ENCODE results near the gene MYCBP2.

MYCBP2 gene, protein sequence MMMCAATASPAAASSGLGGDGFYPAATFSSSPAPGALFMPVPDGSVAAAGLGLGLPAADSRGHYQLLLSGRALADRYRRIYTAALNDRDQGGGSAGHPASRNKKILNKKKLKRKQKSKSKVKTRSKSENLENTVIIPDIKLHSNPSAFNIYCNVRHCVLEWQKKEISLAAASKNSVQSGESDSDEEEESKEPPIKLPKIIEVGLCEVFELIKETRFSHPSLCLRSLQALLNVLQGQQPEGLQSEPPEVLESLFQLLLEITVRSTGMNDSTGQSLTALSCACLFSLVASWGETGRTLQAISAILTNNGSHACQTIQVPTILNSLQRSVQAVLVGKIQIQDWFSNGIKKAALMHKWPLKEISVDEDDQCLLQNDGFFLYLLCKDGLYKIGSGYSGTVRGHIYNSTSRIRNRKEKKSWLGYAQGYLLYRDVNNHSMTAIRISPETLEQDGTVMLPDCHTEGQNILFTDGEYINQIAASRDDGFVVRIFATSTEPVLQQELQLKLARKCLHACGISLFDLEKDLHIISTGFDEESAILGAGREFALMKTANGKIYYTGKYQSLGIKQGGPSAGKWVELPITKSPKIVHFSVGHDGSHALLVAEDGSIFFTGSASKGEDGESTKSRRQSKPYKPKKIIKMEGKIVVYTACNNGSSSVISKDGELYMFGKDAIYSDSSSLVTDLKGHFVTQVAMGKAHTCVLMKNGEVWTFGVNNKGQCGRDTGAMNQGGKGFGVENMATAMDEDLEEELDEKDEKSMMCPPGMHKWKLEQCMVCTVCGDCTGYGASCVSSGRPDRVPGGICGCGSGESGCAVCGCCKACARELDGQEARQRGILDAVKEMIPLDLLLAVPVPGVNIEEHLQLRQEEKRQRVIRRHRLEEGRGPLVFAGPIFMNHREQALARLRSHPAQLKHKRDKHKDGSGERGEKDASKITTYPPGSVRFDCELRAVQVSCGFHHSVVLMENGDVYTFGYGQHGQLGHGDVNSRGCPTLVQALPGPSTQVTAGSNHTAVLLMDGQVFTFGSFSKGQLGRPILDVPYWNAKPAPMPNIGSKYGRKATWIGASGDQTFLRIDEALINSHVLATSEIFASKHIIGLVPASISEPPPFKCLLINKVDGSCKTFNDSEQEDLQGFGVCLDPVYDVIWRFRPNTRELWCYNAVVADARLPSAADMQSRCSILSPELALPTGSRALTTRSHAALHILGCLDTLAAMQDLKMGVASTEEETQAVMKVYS (N-terminal part only)

DNA sequence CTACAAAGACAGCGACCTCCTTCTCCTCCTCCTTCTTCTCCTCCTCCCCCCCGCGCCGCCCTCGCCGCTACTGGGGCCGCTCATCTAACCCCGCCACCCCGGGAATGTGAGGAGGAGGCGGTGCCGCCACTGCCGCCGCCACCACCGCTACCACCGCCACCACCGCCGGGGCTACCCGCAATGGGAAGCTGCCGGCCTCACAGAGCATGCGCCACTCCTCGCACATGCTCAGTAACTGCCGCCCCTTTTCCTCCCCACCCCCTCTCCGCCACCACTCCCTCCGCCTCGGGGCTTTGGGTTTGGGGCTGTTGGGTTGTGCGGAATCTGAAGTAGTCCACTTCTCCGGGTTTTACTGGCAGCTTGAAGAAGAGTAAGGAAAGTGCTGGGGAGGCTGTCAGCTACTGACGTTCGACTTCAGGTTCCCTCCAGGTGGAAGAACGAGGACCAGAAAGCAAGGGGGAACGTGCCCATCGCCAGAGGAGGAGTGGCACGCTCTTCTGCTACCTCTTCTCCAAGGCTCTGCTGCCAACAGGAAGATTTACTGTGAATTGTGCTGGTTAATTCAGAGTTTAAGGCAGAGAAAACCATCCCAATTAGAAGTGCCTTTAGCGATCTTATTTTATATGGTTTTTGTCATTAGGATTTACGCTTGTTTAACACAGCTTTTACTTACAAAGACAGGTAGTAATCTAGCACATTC, at the start of gene MYCBP2:
Gene MYCBP2, minus strand, starts transcription at position 190 of the 700 bp plus-strand sequence. CDS start 319 bp downstream, outside the sequence.
- Histone ChIP-seq H3K4me2 (ENCODE audit: low read depth, low read length) (peak within 1 kb of the TSS; percentile 96), H3K9me3 (replicated peaks; ENCODE audit: insufficient read depth, low read length) (no peaks in the 10 kb centered on the region), H4K20me1 (ENCODE audit: insufficient read depth, low read length) (0 out of 2 replicates have a peak, but pooled peaks cover 11% of the 10 kb centered on the region), H3K27ac (ENCODE audit: low read length) (peak within 1 kb of the TSS; percentile 99), H3K9me2 (replicated peaks; ENCODE audit: insufficient read depth, low read length) (no peaks in the 10 kb centered on the region), H3K4me3 (ENCODE audit: low read length) (peak within 1 kb of the TSS; percentile 91), H3K79me2 (ENCODE audit: low read length) (peaks cover 49% of the 10 kb centered on the region), H3F3A (ENCODE audit: insufficient read depth, low read length) (peaks cover 47% of the 10 kb centered on the region), H3K4me1 (ENCODE audit: low read length) (peaks cover 42% of the 10 kb centered on the region), H3K27me3 (replicated peaks; ENCODE audit: insufficient read depth, low read length) (no peaks in the 10 kb centered on the region), H2AFZ (ENCODE audit: low read length) (peak within 1 kb of the TSS; percentile 65), H3K9ac (ENCODE audit: low read length) (peak within 1 kb of the TSS; percentile 85), H3K36me3 (replicated peaks; ENCODE audit: insufficient read depth, low read length) (no peaks in the 10 kb centered on the region)
- peak; percentile 98 for DNase-seq
- TF ChIP-seq EZH2 (optimal IDR thresholded peaks at IDR 0.05; ENCODE audit: low read depth, low read length): no peak
- no peak for TF ChIP-seq EZH2phosphoT487 (IDR thresholded peaks at IDR 0.05; ENCODE audit: low read length)
- TF ChIP-seq, protein P1, sequence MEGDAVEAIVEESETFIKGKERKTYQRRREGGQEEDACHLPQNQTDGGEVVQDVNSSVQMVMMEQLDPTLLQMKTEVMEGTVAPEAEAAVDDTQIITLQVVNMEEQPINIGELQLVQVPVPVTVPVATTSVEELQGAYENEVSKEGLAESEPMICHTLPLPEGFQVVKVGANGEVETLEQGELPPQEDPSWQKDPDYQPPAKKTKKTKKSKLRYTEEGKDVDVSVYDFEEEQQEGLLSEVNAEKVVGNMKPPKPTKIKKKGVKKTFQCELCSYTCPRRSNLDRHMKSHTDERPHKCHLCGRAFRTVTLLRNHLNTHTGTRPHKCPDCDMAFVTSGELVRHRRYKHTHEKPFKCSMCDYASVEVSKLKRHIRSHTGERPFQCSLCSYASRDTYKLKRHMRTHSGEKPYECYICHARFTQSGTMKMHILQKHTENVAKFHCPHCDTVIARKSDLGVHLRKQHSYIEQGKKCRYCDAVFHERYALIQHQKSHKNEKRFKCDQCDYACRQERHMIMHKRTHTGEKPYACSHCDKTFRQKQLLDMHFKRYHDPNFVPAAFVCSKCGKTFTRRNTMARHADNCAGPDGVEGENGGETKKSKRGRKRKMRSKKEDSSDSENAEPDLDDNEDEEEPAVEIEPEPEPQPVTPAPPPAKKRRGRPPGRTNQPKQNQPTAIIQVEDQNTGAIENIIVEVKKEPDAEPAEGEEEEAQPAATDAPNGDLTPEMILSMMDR (IDR thresholded peaks at IDR 0.05; ENCODE audit: low read length): no peak

DNA sequence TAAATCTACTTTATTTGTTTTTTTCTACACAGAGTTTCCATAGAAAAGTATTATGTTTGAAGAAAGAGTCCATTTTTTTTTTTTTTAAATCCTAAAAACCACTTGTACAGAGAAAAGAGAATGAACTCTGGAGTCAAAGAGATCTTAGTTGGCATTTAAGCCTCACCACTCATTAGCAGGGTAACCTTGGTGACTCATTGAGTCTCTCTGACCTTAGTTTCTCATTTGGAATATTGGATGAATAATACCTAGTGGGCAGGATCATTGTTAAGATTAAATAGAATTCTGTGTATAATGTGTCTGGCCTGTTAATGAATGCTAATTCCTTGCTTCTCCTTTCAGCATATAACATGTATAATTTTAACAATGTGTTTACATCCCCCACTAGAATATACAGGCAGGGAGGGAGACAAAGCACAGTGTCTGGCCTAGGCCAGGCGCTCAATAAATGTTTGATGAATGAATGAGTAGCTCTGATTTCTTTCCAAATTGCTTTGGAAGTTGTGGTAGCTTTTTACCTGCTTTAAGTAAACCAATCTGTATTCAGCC, 48.7 kb upstream of the MYCBP2 start:
- H3K4me2 ChIP-seq (ENCODE audit: low read depth, low read length): no peak overlapping the region
- H3K9me3 ChIP-seq (replicated peaks; ENCODE audit: insufficient read depth, low read length): no peaks in the 10 kb centered on the region
- no peak for DNase-seq
- no peaks in the 10 kb centered on the region for H3K9me2 ChIP-seq (replicated peaks; ENCODE audit: insufficient read depth, low read length)
- H3K36me3 ChIP-seq (replicated peaks; ENCODE audit: insufficient read depth, low read length): no peaks in the 10 kb centered on the region
- no peaks in the 10 kb centered on the region for H3K4me1 ChIP-seq (ENCODE audit: low read length)
- no peaks in the 10 kb centered on the region for H3F3A ChIP-seq (ENCODE audit: insufficient read depth, low read length)
- no peak overlapping the region for H3K4me3 ChIP-seq (ENCODE audit: low read length)
- H2AFZ ChIP-seq (ENCODE audit: low read length): no peak overlapping the region
- H3K9ac ChIP-seq (ENCODE audit: low read length): no peak overlapping the region
- H3K27ac ChIP-seq (ENCODE audit: low read length): no peak overlapping the region
- TF ChIP-seq, protein P1 (IDR thresholded peaks at IDR 0.05; ENCODE audit: low read length): no peak
- TF ChIP-seq EZH2 (optimal IDR thresholded peaks at IDR 0.05; ENCODE audit: low read depth, low read length) (no peak), EZH2phosphoT487 (IDR thresholded peaks at IDR 0.05; ENCODE audit: low read length) (no peak)
- no peaks in the 10 kb centered on the region for H4K20me1 ChIP-seq (ENCODE audit: insufficient read depth, low read length)
- H3K79me2 ChIP-seq (ENCODE audit: low read length): no peaks in the 10 kb centered on the region
- H3K27me3 ChIP-seq (replicated peaks; ENCODE audit: insufficient read depth, low read length): no peaks in the 10 kb centered on the region

DNA sequence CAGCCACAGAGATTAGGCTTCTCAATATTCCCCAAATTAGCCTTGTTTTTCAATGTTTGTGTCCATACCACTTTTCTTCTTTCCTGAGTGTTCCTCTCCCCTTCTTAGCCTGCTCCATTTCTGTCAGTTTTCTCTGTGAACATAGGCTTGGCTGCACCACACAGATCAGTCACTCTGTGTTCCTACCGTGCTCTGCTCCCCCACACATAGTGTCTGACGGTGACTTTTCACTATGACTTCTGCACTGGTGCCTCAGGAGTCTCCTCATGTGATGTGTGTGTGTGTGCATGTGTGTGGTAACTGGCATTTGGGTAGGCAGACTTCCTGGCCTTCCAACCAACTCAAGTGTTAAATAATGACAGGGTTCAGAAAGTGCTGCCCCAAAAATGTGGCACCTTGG, 47.9 kb upstream of the MYCBP2 start:
- TF ChIP-seq, protein P1 (IDR thresholded peaks at IDR 0.05; ENCODE audit: low read length): no peak
- TF ChIP-seq EZH2 (optimal IDR thresholded peaks at IDR 0.05; ENCODE audit: low read depth, low read length): no peak
- no peak for TF ChIP-seq EZH2phosphoT487 (IDR thresholded peaks at IDR 0.05; ENCODE audit: low read length)
- H3K4me1 ChIP-seq (ENCODE audit: low read length): no peaks in the 10 kb centered on the region

More for the DNA sequence above, 47.9 kb upstream of the MYCBP2 start:
- Histone ChIP-seq H2AFZ (ENCODE audit: low read length) (no peak overlapping the region), H4K20me1 (ENCODE audit: insufficient read depth, low read length) (no peaks in the 10 kb centered on the region), H3F3A (ENCODE audit: insufficient read depth, low read length) (no peaks in the 10 kb centered on the region), H3K27ac (ENCODE audit: low read length) (no peak overlapping the region), H3K9ac (ENCODE audit: low read length) (no peak overlapping the region), H3K27me3 (replicated peaks; ENCODE audit: insufficient read depth, low read length) (no peaks in the 10 kb centered on the region), H3K9me2 (replicated peaks; ENCODE audit: insufficient read depth, low read length) (no peaks in the 10 kb centered on the region), H3K4me3 (ENCODE audit: low read length) (no peak overlapping the region), H3K9me3 (replicated peaks; ENCODE audit: insufficient read depth, low read length) (no peaks in the 10 kb centered on the region), H3K79me2 (ENCODE audit: low read length) (no peaks in the 10 kb centered on the region), H3K36me3 (replicated peaks; ENCODE audit: insufficient read depth, low read length) (no peaks in the 10 kb centered on the region), H3K4me2 (ENCODE audit: low read depth, low read length) (no peak overlapping the region)
- no peak for DNase-seq

Data from MM.1S (cell line).